Measurements from ENCODE around the gene TGM3. TPM values are rescaled to one million over a fixed set of nuclear protein-coding genes. Genes with fewer than 3 reads are reported as not detected.

TGM3 gene
- total and polyA plus RNA-seq, 7 experiments from 2014 or later = not detected

- Mint-ChIP-seq H3K27ac (no peak overlapping the region), H3K27me3 (peaks cover 16 to 31% (median 20%) of the 10 kb centered on the region in 5 donors), H3K9me3 (peaks cover 0 to 11% (median 0%) of the 10 kb centered on the region in 11 donors), H3K36me3 (no peaks in the 10 kb centered on the region), H3K4me3 (no peak overlapping the region), H3K4me1 (no peaks in the 10 kb centered on the region)
- ATAC-seq = no peak
- no peak for DNase-seq
- Histone ChIP-seq H3K27me3 (ENCODE audit: control insufficient read depth in 2 of 2, insufficient read depth in 2 of 2, low read length in 2 of 2) (no peaks in the 10 kb centered on the region), H3K9me3 (ENCODE audit: control insufficient read depth in 2 of 3, low read length in 3 of 3) (no peaks in the 10 kb centered on the region), H3K4me1 (ENCODE audit: control insufficient read depth in 2 of 2, insufficient read depth in 2 of 2, low read length in 2 of 2) (no peaks in the 10 kb centered on the region), H3K36me3 (ENCODE audit: control insufficient read depth in 2 of 3, insufficient read depth in 3 of 3, low read length in 3 of 3) (no peaks in the 10 kb centered on the region), H3K27ac (ENCODE audit: low read depth, low read length) (no peak overlapping the region), H3K4me3 (ENCODE audit: low read length) (no peak overlapping the region)
- intact Hi-C loops (cut with micrococcal nuclease) = no loop called here
- ChIA-PET CTCF (no interaction called here), POLR2A (no interaction called here)
Observed at GRCh38 chr20:2273634-2274302, 22.0 kb upstream of the TGM3 start.

- Mint-ChIP-seq H3K27me3 (peaks cover 11 to 28% (median 18%) of the 10 kb centered on the region in 5 donors), H3K9me3 (peaks cover 0 to 10% (median 2%) of the 10 kb centered on the region in 11 donors), H3K4me3 (no peak overlapping the region), H3K27ac (no peak overlapping the region), H3K4me1 (no peaks in the 10 kb centered on the region), H3K36me3 (no peaks in the 10 kb centered on the region)
- no peak overlapping the region for H3K4me3 ChIP-seq (ENCODE audit: low read length)
- ATAC-seq (no peak), DNase-seq (no peak)
- H3K27ac ChIP-seq (ENCODE audit: low read depth, low read length) = no peak overlapping the region
- ChIA-PET CTCF (no interaction called here), POLR2A (no interaction called here)
- intact Hi-C loops (cut with micrococcal nuclease) = no loop called here
- no peaks in the 10 kb centered on the region for H3K27me3 ChIP-seq (ENCODE audit: control insufficient read depth in 2 of 2, insufficient read depth in 2 of 2, low read length in 2 of 2)
- no peaks in the 10 kb centered on the region for H3K9me3 ChIP-seq (ENCODE audit: control insufficient read depth in 2 of 3, low read length in 3 of 3)
- no peaks in the 10 kb centered on the region for H3K4me1 ChIP-seq (ENCODE audit: control insufficient read depth in 2 of 2, insufficient read depth in 2 of 2, low read length in 2 of 2)
- no peaks in the 10 kb centered on the region for H3K36me3 ChIP-seq (ENCODE audit: control insufficient read depth in 2 of 3, insufficient read depth in 3 of 3, low read length in 3 of 3)
Observed at GRCh38 chr20:2276015-2276414, 19.8 kb upstream of the TGM3 start.

GRCh38 chr20:2279253-2279779 is 16.5 kb upstream of the TGM3 start:
- CTCF ChIA-PET = no interaction called here
- Histone ChIP-seq H3K9me3 (ENCODE audit: control insufficient read depth in 2 of 3, low read length in 3 of 3) (no peaks in the 10 kb centered on the region), H3K27me3 (ENCODE audit: control insufficient read depth in 2 of 2, insufficient read depth in 2 of 2, low read length in 2 of 2) (no peaks in the 10 kb centered on the region), H3K36me3 (ENCODE audit: control insufficient read depth in 2 of 3, insufficient read depth in 3 of 3, low read length in 3 of 3) (no peaks in the 10 kb centered on the region), H3K4me3 (ENCODE audit: low read length) (no peak overlapping the region), H3K4me1 (ENCODE audit: control insufficient read depth in 2 of 2, insufficient read depth in 2 of 2, low read length in 2 of 2) (no peaks in the 10 kb centered on the region), H3K27ac (ENCODE audit: low read depth, low read length) (no peak overlapping the region)
- H3K9me3 Mint-ChIP-seq = peaks cover 0 to 14% (median 2%) of the 10 kb centered on the region in 11 donors
- no peak overlapping the region for H3K27ac Mint-ChIP-seq
- intact Hi-C loops (cut with micrococcal nuclease) = no loop called here
- peaks cover 9 to 28% (median 21%) of the 10 kb centered on the region in 5 donors for H3K27me3 Mint-ChIP-seq
- H3K36me3 Mint-ChIP-seq = no peaks in the 10 kb centered on the region
- H3K4me3 Mint-ChIP-seq = no peak overlapping the region
- ATAC-seq = peak; percentile 31
- no peaks in the 10 kb centered on the region for H3K4me1 Mint-ChIP-seq
- POLR2A ChIA-PET = no interaction called here
- no peak for DNase-seq

- H3K27me3 Mint-ChIP-seq = peaks cover 9 to 28% (median 18%) of the 10 kb centered on the region in 5 donors
- Histone ChIP-seq H3K27me3 (ENCODE audit: control insufficient read depth in 2 of 2, insufficient read depth in 2 of 2, low read length in 2 of 2) (no peaks in the 10 kb centered on the region), H3K4me3 (ENCODE audit: low read length) (no peak overlapping the region), H3K27ac (ENCODE audit: low read depth, low read length) (no peak overlapping the region), H3K36me3 (ENCODE audit: control insufficient read depth in 2 of 3, insufficient read depth in 3 of 3, low read length in 3 of 3) (no peaks in the 10 kb centered on the region), H3K9me3 (ENCODE audit: control insufficient read depth in 2 of 3, low read length in 3 of 3) (no peaks in the 10 kb centered on the region), H3K4me1 (ENCODE audit: control insufficient read depth in 2 of 2, insufficient read depth in 2 of 2, low read length in 2 of 2) (no peaks in the 10 kb centered on the region)
- CTCF ChIA-PET = no interaction called here
- H3K36me3 Mint-ChIP-seq = no peaks in the 10 kb centered on the region
- peaks cover 0 to 14% (median 2%) of the 10 kb centered on the region in 11 donors for H3K9me3 Mint-ChIP-seq
- H3K27ac Mint-ChIP-seq = no peak overlapping the region
- DNase-seq = no peak
- H3K4me3 Mint-ChIP-seq = no peak overlapping the region
- POLR2A ChIA-PET = no interaction called here
- intact Hi-C loops (cut with micrococcal nuclease) = no loop called here
- peak; percentile 36 for ATAC-seq
- H3K4me1 Mint-ChIP-seq = no peaks in the 10 kb centered on the region
Observed at GRCh38 chr20:2280082-2280481, 15.7 kb upstream of the TGM3 start.

GRCh38 chr20:2281563-2281962 is 14.2 kb upstream of the TGM3 start:
- CTCF ChIA-PET = no interaction called here
- DNase-seq (no peak), ATAC-seq (no peak)
- Histone ChIP-seq H3K27ac (ENCODE audit: low read depth, low read length) (no peak overlapping the region), H3K9me3 (ENCODE audit: control insufficient read depth in 2 of 3, low read length in 3 of 3) (no peaks in the 10 kb centered on the region), H3K4me1 (ENCODE audit: control insufficient read depth in 2 of 2, insufficient read depth in 2 of 2, low read length in 2 of 2) (no peaks in the 10 kb centered on the region), H3K27me3 (ENCODE audit: control insufficient read depth in 2 of 2, insufficient read depth in 2 of 2, low read length in 2 of 2) (no peaks in the 10 kb centered on the region), H3K4me3 (ENCODE audit: low read length) (no peak overlapping the region), H3K36me3 (ENCODE audit: control insufficient read depth in 2 of 3, insufficient read depth in 3 of 3, low read length in 3 of 3) (no peaks in the 10 kb centered on the region)
- POLR2A ChIA-PET = no interaction called here
- Mint-ChIP-seq H3K4me3 (no peak overlapping the region), H3K4me1 (no peaks in the 10 kb centered on the region), H3K36me3 (no peaks in the 10 kb centered on the region), H3K9me3 (peaks cover 0 to 14% (median 2%) of the 10 kb centered on the region in 11 donors), H3K27me3 (peaks cover 8 to 24% (median 14%) of the 10 kb centered on the region in 5 donors), H3K27ac (no peak overlapping the region)
- intact Hi-C loops (cut with micrococcal nuclease) = no loop called here

GRCh38 chr20:2282181-2282580 is 13.6 kb upstream of the TGM3 start:
- CTCF ChIA-PET = no interaction called here
- Mint-ChIP-seq H3K4me1 (no peaks in the 10 kb centered on the region), H3K4me3 (no peak overlapping the region), H3K9me3 (peaks cover 0 to 14% (median 2%) of the 10 kb centered on the region in 11 donors), H3K27me3 (peaks cover 2 to 18% (median 8%) of the 10 kb centered on the region in 5 donors), H3K27ac (no peak overlapping the region), H3K36me3 (no peaks in the 10 kb centered on the region)
- H3K27me3 ChIP-seq (ENCODE audit: control insufficient read depth in 2 of 2, insufficient read depth in 2 of 2, low read length in 2 of 2) = no peaks in the 10 kb centered on the region
- ATAC-seq (no peak), DNase-seq (no peak)
- no peaks in the 10 kb centered on the region for H3K9me3 ChIP-seq (ENCODE audit: control insufficient read depth in 2 of 3, low read length in 3 of 3)
- intact Hi-C loops (cut with micrococcal nuclease) = no loop called here
- no peak overlapping the region for H3K27ac ChIP-seq (ENCODE audit: low read depth, low read length)
- H3K4me3 ChIP-seq (ENCODE audit: low read length) = no peak overlapping the region
- H3K4me1 ChIP-seq (ENCODE audit: control insufficient read depth in 2 of 2, insufficient read depth in 2 of 2, low read length in 2 of 2) = no peaks in the 10 kb centered on the region
- H3K36me3 ChIP-seq (ENCODE audit: control insufficient read depth in 2 of 3, insufficient read depth in 3 of 3, low read length in 3 of 3) = no peaks in the 10 kb centered on the region
- POLR2A ChIA-PET = no interaction called here
